CD14-positive monocyte (primary cell): ENCODE results near the gene EVA1C. TPM values are rescaled to one million over a fixed set of nuclear protein-coding genes. Genes with fewer than 3 reads are reported as not detected.

Source experiments
- DNase-seq, 3 donors: peaks; one replicate each; pipeline ENCODE4 v3.0.0-alpha.2; 2011 to 2022
- H2AFZ ChIP-seq: 2 replicates; pipeline ENCODE4 v1.6.0; 2012; ENCODE audit warnings: mild to moderate bottlenecking, low read depth, low read length, inconsistent platforms; ENCODE audit not compliant: insufficient read depth, poor library complexity, severe bottlenecking
- H3K27ac ChIP-seq, 2 donors: 1 replicate in 1 of 2; 2 replicates in 1 of 2; pipeline ENCODE4 v1.5.1; 2012 to 2013; ENCODE audit warnings: low read length in 2 of 2, control low read depth in 1 of 2, inconsistent platforms in 1 of 2, low read depth in 1 of 2, mild to moderate bottlenecking in 1 of 2
- H3K27me3 ChIP-seq, 2 donors: one replicate each; pipeline versions ENCODE4 v1.6.0 to v1.6.1; 2011 to 2013; ENCODE audit warnings: low read length in 2 of 2; ENCODE audit not compliant: control insufficient read depth in 2 of 2, insufficient read depth in 2 of 2
- H3K36me3 ChIP-seq, 2 donors: replicated peaks in 1 of 2; 1 replicate in 1 of 2; 2 replicates in 1 of 2; pipeline versions ENCODE4 v1.5.1 to v1.6.1; 2012 to 2013; ENCODE audit warnings: low read length in 2 of 2, control low read depth in 1 of 2, inconsistent platforms in 1 of 2, mild to moderate bottlenecking in 1 of 2; ENCODE audit not compliant: insufficient read depth in 2 of 2, control insufficient read depth in 1 of 2
- H3K4me1 ChIP-seq, 2 donors: 1 replicate in 1 of 2; 2 replicates in 1 of 2; pipeline versions ENCODE4 v1.5.1 to v1.6.1; 2012 to 2013; ENCODE audit warnings: low read length in 2 of 2, control low read depth in 1 of 2, inconsistent platforms in 1 of 2, mild to moderate bottlenecking in 1 of 2, moderate library complexity in 1 of 2; ENCODE audit not compliant: insufficient read depth in 2 of 2, control insufficient read depth in 1 of 2
- H3K4me2 ChIP-seq: replicated peaks from 2 replicates; pipeline ENCODE3; 2012; ENCODE audit warnings: low read length, moderate library complexity, mild to moderate bottlenecking; ENCODE audit not compliant: poor library complexity, severe bottlenecking; ENCODE audit errors: extremely low read depth
- H3K4me3 ChIP-seq, 3 experiments: fragments of 200-600 bp in 1 of 3; sonication (generic) in 1 of 3; replicated peaks in 1 of 3; 1 replicate in 2 of 3; 2 replicates in 1 of 3; pipeline ENCODE4 v1.5.1; 2011 to 2013; ENCODE audit warnings: low read length in 3 of 3, mild to moderate bottlenecking in 3 of 3, control low read depth in 2 of 3, low read depth in 2 of 3, inconsistent platforms in 1 of 3, moderate library complexity in 1 of 3
- H3K79me2 ChIP-seq: 2 replicates; pipeline ENCODE4 v1.6.0; 2012; ENCODE audit warnings: mild to moderate bottlenecking, control low read depth, inconsistent platforms, low read length, moderate library complexity; ENCODE audit not compliant: insufficient read depth
- H3K9ac ChIP-seq: 2 replicates; pipeline ENCODE4 v1.6.0; 2017; ENCODE audit warnings: low read length, mild to moderate bottlenecking; ENCODE audit not compliant: insufficient read depth, poor library complexity, severe bottlenecking
- H3K9me3 ChIP-seq, 2 donors: replicated peaks in 1 of 2; 1 replicate in 1 of 2; 2 replicates in 1 of 2; pipeline versions ENCODE4 v1.5.1 to v1.6.1; 2012 to 2013; ENCODE audit warnings: low read length in 2 of 2, control low read depth in 1 of 2; ENCODE audit not compliant: control insufficient read depth in 1 of 2, insufficient read depth in 1 of 2
- H4K20me1 ChIP-seq: 2 replicates; pipeline ENCODE4 v1.6.0; 2012; ENCODE audit warnings: mild to moderate bottlenecking, low read length, control low read depth, moderate library complexity; ENCODE audit not compliant: insufficient read depth
- H3K27ac Mint-ChIP-seq, 7 donors: one replicate each; pipeline ENCODE4 v1.8.0; 2020; ENCODE audit warnings: mild to moderate bottlenecking in 7 of 7, mixed read lengths in 7 of 7, moderate library complexity in 6 of 7, inconsistent platforms in 2 of 7
- H3K27me3 Mint-ChIP-seq, 3 donors: one replicate each; pipeline ENCODE4 v1.8.0; 2021 to 2022; ENCODE audit warnings: low read depth in 3 of 3, mild to moderate bottlenecking in 3 of 3, mixed read lengths in 3 of 3, moderate library complexity in 3 of 3, inconsistent platforms in 1 of 3
- H3K36me3 Mint-ChIP-seq, 2 donors: one replicate each; pipeline ENCODE4 v1.8.0; 2020; ENCODE audit warnings: mixed read lengths in 2 of 2, inconsistent platforms in 1 of 2, mild to moderate bottlenecking in 1 of 2
- H3K4me1 Mint-ChIP-seq: one replicate; pipeline ENCODE4 v1.8.0; 2020; ENCODE audit warnings: mild to moderate bottlenecking, mixed read lengths
- H3K4me3 Mint-ChIP-seq, 2 donors: one replicate each; pipeline ENCODE4 v1.8.0; 2020; ENCODE audit warnings: mild to moderate bottlenecking in 2 of 2, mixed read lengths in 2 of 2, moderate library complexity in 1 of 2
- H3K9me3 Mint-ChIP-seq, 7 donors: one replicate each; pipeline ENCODE4 v1.8.0; 2020 to 2022; ENCODE audit warnings: mixed read lengths in 7 of 7, mild to moderate bottlenecking in 6 of 7, moderate library complexity in 6 of 7, inconsistent platforms in 2 of 7
- CTCF ChIP-seq: fragments of 200-600 bp; IDR thresholded peaks from one replicate; pipeline ENCODE4 v1.8.0; 2022; ENCODE audit warnings: antibody characterized with exemption, mild to moderate bottlenecking
- WGBS: methylation state at CpG from one replicate; pipeline ENCODE4 v1.1.5; 2013; ENCODE audit warnings: missing lambda C conversion rate; ENCODE audit not compliant: insufficient coverage; 5-methylcytosine and 5-hydroxymethylcytosine counted together
- intact Hi-C, 2 donors: fragments of 100-400 bp; cut with micrococcal nuclease; formaldehyde crosslinking; loops; one replicate each; pipeline versions ENCODE4 v1.15.0 to v1.15.1; 2023
- polyA plus RNA-seq, 3 donors: library from polyadenylated mRNA; depleted of rRNA in 1 of 3; unstranded in 2 of 3; stranded (reverse) in 1 of 3; fragments of 300-500 nt in 2 of 3; fragments of >200 nt in 1 of 3; fragmentation: Illumina TruSeq in 2 of 3; gene quantifications; 1 replicate in 2 of 3; 2 replicates in 1 of 3; pipeline ENCODE4 v1.2.3, GENCODE V29; 2012 to 2021

The EVA1C gene
- polyA plus RNA-seq, 3 donors, result 0.37 to 0.73 (median 0.63) TPM

GRCh38 chr21:32377991-32378390, 34.5 kb upstream of the EVA1C start:
- H2AFZ ChIP-seq, result no peak overlapping the region
- Mint-ChIP-seq H3K9me3 (no peaks in the 10 kb centered on the region), H3K4me1 (no peaks in the 10 kb centered on the region), H3K27ac (peak overlapping the region in 1 of 7 donors; percentile 33), H3K27me3 (no peaks in the 10 kb centered on the region), H3K36me3 (peaks cover 60 to 71% of the 10 kb centered on the region in 2 donors), H3K4me3 (no peak overlapping the region)
- H3K4me3 ChIP-seq, result no peak overlapping the region
- DNase-seq, result no peak
- H3K79me2 ChIP-seq, result no peaks in the 10 kb centered on the region
- no peaks in the 10 kb centered on the region for H3K27me3 ChIP-seq
- no peaks in the 10 kb centered on the region for H3K4me1 ChIP-seq
- WGBS, result 82% methylated on average over 6 of the region's 7 CpGs
- no peak overlapping the region for H3K4me2 ChIP-seq
- peaks cover 56 to 88% of the 10 kb centered on the region in 2 donors for H3K36me3 ChIP-seq
- no peaks in the 10 kb centered on the region for H3K9me3 ChIP-seq
- no peak overlapping the region for H3K9ac ChIP-seq
- TF ChIP-seq CTCF, result no peak
- H3K27ac ChIP-seq, result no peak overlapping the region
- H4K20me1 ChIP-seq, result no peaks in the 10 kb centered on the region
- intact Hi-C loops, result no loop called here

- Histone ChIP-seq H3K4me2 (no peak overlapping the region), H2AFZ (no peak overlapping the region), H3K27me3 (no peaks in the 10 kb centered on the region), H3K9ac (no peak overlapping the region), H3K4me3 (no peak overlapping the region), H3K9me3 (no peaks in the 10 kb centered on the region), H3K4me1 (no peaks in the 10 kb centered on the region), H3K27ac (no peak overlapping the region), H3K36me3 (peaks cover 66 to 97% of the 10 kb centered on the region in 2 donors), H3K79me2 (no peaks in the 10 kb centered on the region), H4K20me1 (no peaks in the 10 kb centered on the region)
- no peaks in the 10 kb centered on the region for H3K4me1 Mint-ChIP-seq
- no peak overlapping the region for H3K4me3 Mint-ChIP-seq
- no peak for DNase-seq
- intact Hi-C loops, result no loop called here
- peaks cover 0 to 2% (median 0%) of the 10 kb centered on the region in 3 donors for H3K27me3 Mint-ChIP-seq
- no peaks in the 10 kb centered on the region for H3K9me3 Mint-ChIP-seq
- H3K36me3 Mint-ChIP-seq, result peaks cover 66 to 80% of the 10 kb centered on the region in 2 donors
- TF ChIP-seq CTCF, result no peak
- no peak overlapping the region for H3K27ac Mint-ChIP-seq
- 85% methylated on average over 4 of the region's 5 CpGs for WGBS
Observed at GRCh38 chr21:32378956-32379355, 33.5 kb upstream of the EVA1C start.
